HL-60 (cell line): ENCODE measurements around the gene PRKCSH.
"Not testable (repeated sequence)": the region's sequence is repeated elsewhere in the genome, so short reads cannot be mapped to it uniquely, and the experiment has no call there.

Experiments used
- DNase-seq, 2 experiments: peaks; one replicate each; pipeline ENCODE4 v3.0.0-alpha.2; 2010 to 2020; ENCODE audit warnings: low read depth in 1 of 2, low spot score in 1 of 2
- H3K27ac ChIP-seq: fragments of 250-450 bp; sonication (Bioruptor Pico); replicated peaks from 2 replicates; pipeline ENCODE4 v1.5.1; 2020; ENCODE audit warnings: mild to moderate bottlenecking, moderate library complexity
- H3K27me3 ChIP-seq: fragments of 250-450 bp; sonication (Bioruptor Pico); 2 replicates; pipeline ENCODE4 v1.5.1; 2021; ENCODE audit warnings: mild to moderate bottlenecking, moderate library complexity; ENCODE audit not compliant: insufficient read depth, poor library complexity, severe bottlenecking
- H3K4me3 ChIP-seq: replicated peaks from 2 replicates; pipeline ENCODE4 v1.5.1; 2011; ENCODE audit warnings: mild to moderate bottlenecking, control low read depth, low read length; ENCODE audit not compliant: insufficient read depth
- CTCF ChIP-seq: IDR thresholded peaks from one replicate; pipeline ENCODE4 v1.5.1; 2011; ENCODE audit warnings: low read length, control low read depth, inconsistent platforms; ENCODE audit not compliant: insufficient read depth
- GABPA ChIP-seq: IDR thresholded peaks from 2 replicates; pipeline ENCODE4 v1.6.1; 2012; ENCODE audit warnings: low read depth
- POLR2AphosphoS5 ChIP-seq: IDR thresholded peaks from 2 replicates; pipeline ENCODE4 v1.6.1; 2012; ENCODE audit warnings: low read depth
- SPI1 ChIP-seq: IDR thresholded peaks from 2 replicates; pipeline ENCODE4 v1.6.1; 2012; ENCODE audit warnings: low read depth, mild to moderate bottlenecking, borderline replicate concordance
- TF ChIP-seq, protein P1 (sequence below): IDR thresholded peaks from 2 replicates; pipeline ENCODE4 v1.6.1; 2012; ENCODE audit warnings: low read depth; ENCODE audit not compliant: insufficient replicate concordance

PRKCSH gene

GRCh38 chr19:11452620-11453310 is 17.3 kb downstream of the PRKCSH start:
- H3K27me3 ChIP-seq = no peaks in the 10 kb centered on the region
- no peak overlapping the region for H3K27ac ChIP-seq
- no peak for DNase-seq
- TF ChIP-seq SPI1 (no peak), CTCF (no peak), GABPA (no peak), POLR2AphosphoS5 (no peak)
- TF ChIP-seq, protein P1, sequence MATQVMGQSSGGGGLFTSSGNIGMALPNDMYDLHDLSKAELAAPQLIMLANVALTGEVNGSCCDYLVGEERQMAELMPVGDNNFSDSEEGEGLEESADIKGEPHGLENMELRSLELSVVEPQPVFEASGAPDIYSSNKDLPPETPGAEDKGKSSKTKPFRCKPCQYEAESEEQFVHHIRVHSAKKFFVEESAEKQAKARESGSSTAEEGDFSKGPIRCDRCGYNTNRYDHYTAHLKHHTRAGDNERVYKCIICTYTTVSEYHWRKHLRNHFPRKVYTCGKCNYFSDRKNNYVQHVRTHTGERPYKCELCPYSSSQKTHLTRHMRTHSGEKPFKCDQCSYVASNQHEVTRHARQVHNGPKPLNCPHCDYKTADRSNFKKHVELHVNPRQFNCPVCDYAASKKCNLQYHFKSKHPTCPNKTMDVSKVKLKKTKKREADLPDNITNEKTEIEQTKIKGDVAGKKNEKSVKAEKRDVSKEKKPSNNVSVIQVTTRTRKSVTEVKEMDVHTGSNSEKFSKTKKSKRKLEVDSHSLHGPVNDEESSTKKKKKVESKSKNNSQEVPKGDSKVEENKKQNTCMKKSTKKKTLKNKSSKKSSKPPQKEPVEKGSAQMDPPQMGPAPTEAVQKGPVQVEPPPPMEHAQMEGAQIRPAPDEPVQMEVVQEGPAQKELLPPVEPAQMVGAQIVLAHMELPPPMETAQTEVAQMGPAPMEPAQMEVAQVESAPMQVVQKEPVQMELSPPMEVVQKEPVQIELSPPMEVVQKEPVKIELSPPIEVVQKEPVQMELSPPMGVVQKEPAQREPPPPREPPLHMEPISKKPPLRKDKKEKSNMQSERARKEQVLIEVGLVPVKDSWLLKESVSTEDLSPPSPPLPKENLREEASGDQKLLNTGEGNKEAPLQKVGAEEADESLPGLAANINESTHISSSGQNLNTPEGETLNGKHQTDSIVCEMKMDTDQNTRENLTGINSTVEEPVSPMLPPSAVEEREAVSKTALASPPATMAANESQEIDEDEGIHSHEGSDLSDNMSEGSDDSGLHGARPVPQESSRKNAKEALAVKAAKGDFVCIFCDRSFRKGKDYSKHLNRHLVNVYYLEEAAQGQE = no peak
- H3K4me3 ChIP-seq = no peak overlapping the region

DNA sequence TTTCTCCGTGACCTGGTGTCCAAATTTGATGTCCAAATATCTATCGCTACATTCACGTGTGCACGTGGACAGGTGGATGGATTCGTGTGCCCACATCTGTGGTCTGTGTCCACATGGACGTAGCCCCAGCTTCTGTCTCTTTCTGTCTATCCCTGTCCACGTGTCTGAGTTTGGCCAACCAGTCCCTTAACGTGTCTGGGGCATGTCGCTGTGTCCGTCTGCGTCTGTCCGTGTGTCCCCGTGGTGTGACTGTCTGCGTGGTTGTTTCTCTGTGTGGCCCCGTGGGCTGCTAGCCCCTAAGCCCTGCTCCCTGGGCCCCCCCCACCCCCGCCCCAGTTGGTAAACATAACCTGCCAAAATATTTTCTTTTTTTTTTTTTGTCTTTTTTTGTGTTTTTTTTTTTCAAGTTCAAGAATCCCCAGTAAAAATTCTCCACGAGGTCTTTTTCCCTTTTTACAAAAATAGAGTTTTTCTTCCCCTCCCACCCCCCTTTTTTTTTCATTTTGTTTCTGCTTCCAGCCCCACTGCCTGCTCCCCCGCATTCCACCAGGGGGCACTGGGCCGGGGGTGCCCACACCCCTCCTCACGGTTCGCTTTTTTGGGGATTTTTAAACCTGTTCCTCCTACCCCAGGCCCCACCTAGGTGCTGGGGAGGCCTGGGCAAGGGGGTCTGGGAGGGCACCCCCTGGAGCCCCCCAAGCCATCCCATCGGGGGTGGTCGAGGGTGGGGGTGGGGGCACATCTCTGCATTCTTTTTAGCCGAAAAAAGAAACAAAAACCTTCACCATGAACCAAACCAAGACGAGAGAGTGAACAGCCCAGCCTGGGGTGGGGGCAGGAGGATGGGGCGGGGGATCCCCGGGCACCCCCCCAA is 18.3 kb downstream of the PRKCSH start:
- H3K27ac ChIP-seq = no peak overlapping the region
- no peak for DNase-seq
- no peaks in the 10 kb centered on the region for H3K27me3 ChIP-seq
- no peak for TF ChIP-seq POLR2AphosphoS5
- TF ChIP-seq GABPA = no peak
- TF ChIP-seq, protein P1 = no peak
- H3K4me3 ChIP-seq = no peak overlapping the region

- H3K4me3 ChIP-seq, H3K27ac ChIP-seq, DNase-seq, H3K27me3 ChIP-seq: not testable (repeated sequence)
These were observed 19.8 kb downstream of the PRKCSH start for GRCh38 chr19:11455233-11455554.

GRCh38 chr19:11456659-11457058 is 21.2 kb downstream of the PRKCSH start:
- TF ChIP-seq GABPA (no peak), SPI1 (no peak), CTCF (no peak), POLR2AphosphoS5 (no peak)
- TF ChIP-seq, protein P1 = no peak
- Histone ChIP-seq H3K27ac (no peak overlapping the region), H3K27me3 (no peaks in the 10 kb centered on the region), H3K4me3 (no peak overlapping the region)
- no peak for DNase-seq
